Nephron progenitor cell (in vitro differentiated cells): Measurements from ENCODE around the gene CDKN2B-AS1.

Experiments
- DNase-seq: peaks from one replicate; pipeline ENCODE4 v3.0.0; 2021
- H3K27ac Mint-ChIP-seq: 2 replicates; pipeline ENCODE4 v1.8.0; 2021; ENCODE audit warnings: mild to moderate bottlenecking, moderate library complexity, mixed read lengths
- H3K27me3 Mint-ChIP-seq: 2 replicates; pipeline ENCODE4 v1.8.0; 2021; ENCODE audit warnings: mild to moderate bottlenecking, low read depth, mixed read lengths; ENCODE audit not compliant: poor library complexity
- H3K36me3 Mint-ChIP-seq: 2 replicates; pipeline ENCODE4 v1.8.0; 2021; ENCODE audit warnings: low read depth, mixed read lengths
- H3K4me1 Mint-ChIP-seq: 2 replicates; pipeline ENCODE4 v1.8.0; 2021; ENCODE audit warnings: mixed read lengths
- H3K4me3 Mint-ChIP-seq: 2 replicates; pipeline ENCODE4 v1.8.0; 2021; ENCODE audit warnings: mild to moderate bottlenecking, moderate library complexity, mixed read lengths
- H3K9me3 Mint-ChIP-seq: 2 replicates; pipeline ENCODE4 v1.8.0; 2021; ENCODE audit warnings: mild to moderate bottlenecking, moderate library complexity, mixed read lengths
- CTCF ChIP-seq: fragments of 200-600 bp; sonication (generic); IDR thresholded peaks from 2 replicates; pipeline ENCODE4 v1.5.0; 2021; ENCODE audit warnings: antibody characterized with exemption

CDKN2B-AS1 gene

DNA sequence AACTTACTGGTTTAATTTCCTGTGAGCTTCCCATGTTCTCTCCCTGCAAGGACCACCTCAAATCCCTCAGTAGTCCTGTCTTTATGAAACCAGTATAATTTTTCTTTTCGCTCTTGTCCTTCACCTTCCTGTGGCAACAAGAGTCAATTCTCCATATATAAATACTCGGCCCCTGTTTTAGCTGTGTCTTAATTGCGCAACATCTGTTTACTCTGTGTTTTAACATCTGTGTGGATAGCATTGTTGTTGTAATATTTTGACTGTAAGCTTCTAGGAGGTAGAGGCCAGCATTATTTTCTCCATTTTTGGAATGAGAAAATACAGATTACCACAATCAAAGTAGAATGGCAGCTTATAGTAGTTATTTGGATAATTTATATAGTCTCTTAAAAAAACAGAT lies 44.7 kb downstream of the CDKN2B-AS1 start:
- H3K4me1 Mint-ChIP-seq, result no peaks in the 10 kb centered on the region
- H3K27ac Mint-ChIP-seq, result no peak overlapping the region
- no peak for DNase-seq
- H3K27me3 Mint-ChIP-seq, result peaks cover 9% of the 10 kb centered on the region
- no peak overlapping the region for H3K4me3 Mint-ChIP-seq
- TF ChIP-seq CTCF, result no peak
- no peaks in the 10 kb centered on the region for H3K36me3 Mint-ChIP-seq
- H3K9me3 Mint-ChIP-seq, result no peaks in the 10 kb centered on the region

DNA sequence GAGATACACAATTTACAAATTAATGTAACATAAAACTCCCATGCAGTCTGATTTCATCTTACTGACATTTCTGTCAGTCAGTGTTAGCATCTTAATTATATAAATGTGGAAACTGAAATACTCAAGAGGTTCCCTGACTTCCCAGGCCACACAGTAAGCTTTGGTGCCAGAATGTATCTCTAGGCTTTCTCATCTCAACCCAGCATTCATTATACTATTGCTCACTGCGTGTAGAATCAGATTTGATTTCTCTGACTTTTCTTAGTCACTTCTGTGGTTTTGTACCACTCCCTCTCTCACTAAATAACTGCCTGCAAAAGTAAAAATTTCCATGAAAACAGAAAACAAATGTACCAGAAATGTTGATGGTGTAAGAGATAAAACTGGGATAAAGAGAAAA lies 46.2 kb downstream of the CDKN2B-AS1 start:
- TF ChIP-seq CTCF, result no peak
- Mint-ChIP-seq H3K36me3 (no peaks in the 10 kb centered on the region), H3K9me3 (no peaks in the 10 kb centered on the region), H3K4me3 (no peak overlapping the region), H3K27me3 (peaks cover 13% of the 10 kb centered on the region), H3K4me1 (no peaks in the 10 kb centered on the region), H3K27ac (no peak overlapping the region)
- DNase-seq, result no peak

- peaks cover 13% of the 10 kb centered on the region for H3K27me3 Mint-ChIP-seq
- TF ChIP-seq CTCF, result no peak
- H3K9me3 Mint-ChIP-seq, result no peaks in the 10 kb centered on the region
- no peak overlapping the region for H3K4me3 Mint-ChIP-seq
- H3K4me1 Mint-ChIP-seq, result no peaks in the 10 kb centered on the region
- no peaks in the 10 kb centered on the region for H3K36me3 Mint-ChIP-seq
- DNase-seq, result no peak
- no peak overlapping the region for H3K27ac Mint-ChIP-seq
Observed at GRCh38 chr9:22041344-22041743, 46.8 kb downstream of the CDKN2B-AS1 start.

DNA sequence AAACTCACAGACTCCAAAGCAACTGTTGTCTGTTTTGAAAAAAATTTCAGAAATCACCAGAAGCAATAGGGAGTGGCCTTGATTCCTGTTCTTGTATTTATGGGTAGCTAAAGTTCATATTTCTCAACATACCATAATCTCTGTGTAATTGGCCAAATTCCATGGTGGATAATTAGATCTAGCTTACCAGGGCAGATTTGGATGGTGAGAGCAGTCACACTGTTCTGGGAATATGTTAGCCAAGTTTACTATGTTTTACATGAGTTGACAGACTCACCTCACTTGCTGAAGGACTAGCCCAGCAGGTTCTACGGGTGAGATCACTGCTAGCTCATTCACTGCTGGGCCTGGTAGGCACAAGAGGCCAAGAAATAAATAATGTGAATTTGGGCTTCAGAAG lies 47.2 kb downstream of the CDKN2B-AS1 start:
- no peak for TF ChIP-seq CTCF
- DNase-seq, result no peak
- no peaks in the 10 kb centered on the region for H3K4me1 Mint-ChIP-seq
- H3K27me3 Mint-ChIP-seq, result peaks cover 11% of the 10 kb centered on the region
- no peak overlapping the region for H3K27ac Mint-ChIP-seq
- no peak overlapping the region for H3K4me3 Mint-ChIP-seq
- H3K36me3 Mint-ChIP-seq, result no peaks in the 10 kb centered on the region
- no peaks in the 10 kb centered on the region for H3K9me3 Mint-ChIP-seq

DNA sequence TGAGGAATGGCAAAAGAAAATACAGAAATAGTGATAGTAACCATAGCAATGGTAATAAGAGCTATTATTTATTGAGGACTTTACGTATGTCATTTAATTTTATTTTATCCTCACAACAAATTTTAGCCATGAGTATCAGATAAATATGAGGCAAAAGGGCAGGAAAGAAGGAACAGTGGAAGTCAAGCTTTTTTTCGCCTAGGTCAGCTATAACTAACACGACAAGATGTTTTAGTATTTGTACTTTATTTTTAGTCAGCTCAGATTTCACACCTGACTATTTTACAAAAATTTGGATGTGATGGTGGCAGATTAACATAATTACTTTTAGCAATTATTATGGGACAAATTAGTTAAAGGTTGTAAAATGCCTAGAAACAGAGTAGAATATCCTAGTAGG lies 49.3 kb downstream of the CDKN2B-AS1 start:
- no peaks in the 10 kb centered on the region for H3K4me1 Mint-ChIP-seq
- no peak overlapping the region for H3K27ac Mint-ChIP-seq
- no peak for DNase-seq
- H3K9me3 Mint-ChIP-seq, result no peaks in the 10 kb centered on the region
- H3K4me3 Mint-ChIP-seq, result no peak overlapping the region
- no peaks in the 10 kb centered on the region for H3K36me3 Mint-ChIP-seq
- peaks cover 7% of the 10 kb centered on the region for H3K27me3 Mint-ChIP-seq
- TF ChIP-seq CTCF, result no peak

- H3K27me3 Mint-ChIP-seq, result peaks cover 7% of the 10 kb centered on the region
- TF ChIP-seq CTCF, result no peak
Observed at GRCh38 chr9:22044583-22044982, 50.0 kb downstream of the CDKN2B-AS1 start.

More at GRCh38 chr9:22044583-22044982, 50.0 kb downstream of the CDKN2B-AS1 start:
- Mint-ChIP-seq H3K36me3 (no peaks in the 10 kb centered on the region), H3K4me1 (no peaks in the 10 kb centered on the region), H3K27ac (no peak overlapping the region), H3K4me3 (no peak overlapping the region), H3K9me3 (no peaks in the 10 kb centered on the region)
- DNase-seq, result no peak
